Stomach smooth muscle (tissue), 2 donors: ENCODE measurements around the gene CARD9.
A peak's percentile ranks its signal among the peaks of the same experiment; 100 is the strongest.
"Not testable (repeated sequence)": the region's sequence is repeated elsewhere in the genome, so short reads cannot be mapped to it uniquely, and the experiment has no call there.

Experiments used
- H3K27ac ChIP-seq: one replicate; pipeline ENCODE4 v1.7.0; 2013; ENCODE audit warnings: mild to moderate bottlenecking, low read length, inconsistent platforms
- H3K27me3 ChIP-seq, 2 donors: one replicate each; pipeline ENCODE4 v1.7.0; 2013; ENCODE audit warnings: low read length in 2 of 2; ENCODE audit not compliant: insufficient read depth in 2 of 2, control insufficient read depth in 1 of 2
- H3K36me3 ChIP-seq, 2 donors: one replicate each; pipeline ENCODE4 v1.7.0; 2013; ENCODE audit warnings: low read length in 2 of 2; ENCODE audit not compliant: control insufficient read depth in 2 of 2, insufficient read depth in 2 of 2
- H3K4me1 ChIP-seq: one replicate; pipeline ENCODE4 v1.7.0; 2013; ENCODE audit warnings: low read length; ENCODE audit not compliant: control insufficient read depth, insufficient read depth
- H3K4me3 ChIP-seq, 2 donors: one replicate each; pipeline ENCODE4 v1.7.0; 2013; ENCODE audit warnings: low read length in 2 of 2
- H3K9ac ChIP-seq, 2 donors: one replicate each; pipeline ENCODE4 v1.7.0; 2013; ENCODE audit warnings: low read length in 2 of 2, mild to moderate bottlenecking in 1 of 2
- H3K9me3 ChIP-seq, 2 donors: one replicate each; pipeline ENCODE4 v1.7.0; 2013; ENCODE audit warnings: low read length in 2 of 2; ENCODE audit not compliant: control insufficient read depth in 2 of 2
- donor health status: healthy.
- donor health status: Pancreatic carcinoma.

Gene CARD9

DNA sequence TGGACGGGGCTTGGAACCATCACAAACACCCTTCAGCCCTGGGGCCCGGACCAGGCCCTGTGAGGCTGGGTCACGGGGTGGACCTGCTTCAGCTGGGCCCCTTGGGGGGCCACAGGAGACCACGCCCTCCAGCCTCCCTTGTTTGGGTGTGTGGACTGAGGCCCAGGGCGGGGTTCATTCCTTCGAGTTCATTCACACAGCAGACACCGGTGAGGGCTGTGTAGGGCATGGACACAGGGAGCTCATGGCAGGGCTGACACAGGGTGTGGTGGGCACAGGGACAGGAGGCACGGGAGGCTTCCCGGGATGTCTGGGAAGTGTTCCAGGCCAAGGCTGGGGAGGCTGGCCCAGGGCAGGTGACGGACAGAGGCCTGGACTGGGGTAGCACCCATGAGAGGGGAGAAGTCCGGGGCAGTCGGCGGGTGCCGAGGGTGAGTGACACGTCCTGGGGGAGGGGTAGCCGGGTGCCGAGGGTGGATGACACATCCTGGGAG, 18.8 kb downstream of the CARD9 start:
- Histone ChIP-seq H3K9me3 (no peaks in the 10 kb centered on the region), H3K36me3 (peaks cover 0 to 2% of the 10 kb centered on the region in 2 donors), H3K27ac (peak overlapping the region; percentile 37), H3K9ac (no peak overlapping the region), H3K27me3 (no peaks in the 10 kb centered on the region), H3K4me3 (no peak overlapping the region), H3K4me1 (peaks cover 16% of the 10 kb centered on the region)

DNA sequence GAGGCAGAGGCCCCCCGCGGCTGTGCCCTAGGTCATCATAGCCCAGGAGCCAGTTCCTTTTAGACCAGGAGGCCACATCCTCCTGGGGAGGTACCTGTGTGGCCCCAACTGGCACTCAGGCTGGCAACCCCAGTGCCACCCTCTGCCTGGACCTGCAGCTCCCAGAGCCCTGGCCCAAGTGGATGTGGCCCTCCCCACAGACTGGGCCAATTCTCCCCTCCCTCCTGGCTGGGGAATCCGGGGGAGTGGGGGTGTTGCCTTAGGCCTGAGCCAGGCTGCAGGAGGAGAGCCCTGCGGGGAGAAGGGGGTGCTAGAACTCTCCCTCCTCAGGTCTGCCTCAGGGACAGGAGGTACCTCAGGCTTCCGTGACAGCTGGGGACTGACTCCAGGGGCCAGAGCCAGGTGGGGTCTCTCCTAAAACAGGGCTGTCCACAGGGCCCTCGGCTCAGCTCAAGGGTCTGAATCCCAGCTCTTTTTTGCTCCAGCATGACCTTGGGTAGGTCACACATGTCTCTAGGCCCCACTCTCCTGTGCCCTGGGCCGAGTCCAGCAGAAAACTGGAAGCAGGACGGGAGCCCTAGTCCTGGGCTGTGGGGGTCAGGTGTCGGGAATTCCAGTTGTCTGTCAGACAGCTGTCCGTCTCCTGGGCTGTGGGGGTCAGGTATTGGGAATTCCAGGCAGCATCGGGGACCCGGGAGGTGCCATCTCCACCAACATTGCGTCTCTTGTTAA, 19.5 kb downstream of the CARD9 start:
- H3K4me3 ChIP-seq, result no peak overlapping the region
- H3K36me3 ChIP-seq, result peaks cover 0 to 5% of the 10 kb centered on the region in 2 donors
- peak overlapping the region; percentile 37 for H3K27ac ChIP-seq
- no peaks in the 10 kb centered on the region for H3K27me3 ChIP-seq
- H3K9me3 ChIP-seq, result no peaks in the 10 kb centered on the region
- peaks cover 16% of the 10 kb centered on the region for H3K4me1 ChIP-seq
- no peak overlapping the region for H3K9ac ChIP-seq

DNA sequence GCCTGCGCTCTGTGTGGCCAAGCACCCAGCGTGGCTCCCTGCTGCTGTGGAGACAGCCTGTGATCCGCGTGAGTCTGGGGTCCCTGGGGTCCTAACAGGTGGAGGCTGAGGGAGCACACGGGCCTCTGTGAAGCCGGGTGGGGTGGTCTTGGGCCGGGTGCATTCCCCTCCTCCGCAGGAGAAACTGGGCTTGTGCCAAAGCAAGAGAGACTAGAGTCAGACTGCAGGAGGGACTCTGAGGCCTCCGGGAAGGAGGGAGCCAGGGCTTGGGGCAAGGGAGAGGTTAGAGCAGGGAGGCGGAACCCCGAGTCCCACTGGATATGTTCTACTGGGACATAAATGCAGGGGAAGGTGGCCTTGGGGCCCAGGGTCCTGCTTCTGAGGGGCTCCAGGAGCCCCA, 20.4 kb downstream of the CARD9 start:
- peaks cover 16% of the 10 kb centered on the region for H3K4me1 ChIP-seq
- H3K27ac ChIP-seq, result no peak overlapping the region
- H3K27me3 ChIP-seq, result no peaks in the 10 kb centered on the region
- peaks cover 0 to 5% of the 10 kb centered on the region in 2 donors for H3K36me3 ChIP-seq
- H3K9me3 ChIP-seq, result no peaks in the 10 kb centered on the region
- H3K9ac ChIP-seq, result no peak overlapping the region
- H3K4me3 ChIP-seq, result no peak overlapping the region

DNA sequence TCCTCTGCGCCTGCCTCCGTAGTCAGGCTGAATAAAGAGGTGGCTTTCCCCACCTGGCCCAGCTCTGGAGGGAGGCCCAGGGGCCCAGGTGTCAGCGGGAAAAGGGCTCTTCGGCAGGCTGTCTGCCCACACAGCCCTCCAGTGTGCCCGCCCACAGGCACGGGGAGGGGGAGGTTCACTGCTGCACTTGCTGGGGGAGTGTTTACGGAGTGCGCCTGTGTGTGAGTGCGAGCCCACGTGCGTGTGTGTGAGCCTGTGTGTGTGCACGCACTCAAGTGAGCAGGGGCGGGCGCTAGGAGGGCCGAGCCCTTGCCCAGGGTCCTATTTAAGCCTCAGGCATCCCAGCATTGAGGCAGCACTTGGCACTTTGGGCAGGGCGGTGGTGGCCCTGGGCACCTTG, 20.8 kb downstream of the CARD9 start:
- Histone ChIP-seq H3K4me3 (no peak overlapping the region), H3K36me3 (peaks cover 0 to 5% of the 10 kb centered on the region in 2 donors), H3K4me1 (peaks cover 16% of the 10 kb centered on the region), H3K27ac (no peak overlapping the region), H3K27me3 (no peaks in the 10 kb centered on the region), H3K9ac (no peak overlapping the region), H3K9me3 (no peaks in the 10 kb centered on the region)

GRCh38 chr9:136351868-136352267, 21.6 kb downstream of the CARD9 start:
- H3K4me1 ChIP-seq, result peaks cover 16% of the 10 kb centered on the region
- not testable (repeated sequence) for H3K9me3 ChIP-seq, H3K27ac ChIP-seq, H3K27me3 ChIP-seq, H3K36me3 ChIP-seq, H3K9ac ChIP-seq, H3K4me3 ChIP-seq

DNA sequence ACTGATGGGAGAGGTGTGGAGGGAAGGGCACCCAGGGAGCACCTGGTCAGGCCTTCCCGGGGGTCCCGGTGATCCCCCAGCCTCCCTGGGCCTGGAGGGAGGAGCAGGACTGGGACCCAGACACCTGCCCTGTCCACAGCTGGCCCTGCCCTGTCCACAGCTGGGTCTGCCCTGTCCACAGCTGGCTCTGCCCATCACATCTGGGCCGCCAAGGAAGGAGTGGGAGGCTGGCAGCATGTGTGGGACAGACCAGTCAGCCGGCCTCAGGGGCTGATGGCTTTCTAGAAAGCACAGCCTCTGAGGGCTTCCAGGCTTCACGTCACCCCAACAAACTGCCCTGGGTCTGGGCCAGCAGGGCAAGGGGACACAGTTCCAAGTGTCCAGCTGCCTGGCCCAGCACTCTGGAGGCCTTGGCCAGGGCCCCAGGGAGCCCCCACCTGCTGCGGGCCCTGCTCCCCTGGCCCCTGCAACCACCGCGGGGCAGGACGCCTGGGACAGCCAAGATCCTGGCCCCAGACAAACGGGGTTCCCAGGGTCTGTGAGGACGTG, 22.1 kb downstream of the CARD9 start:
- H3K9me3 ChIP-seq, result no peaks in the 10 kb centered on the region
- no peak overlapping the region for H3K27ac ChIP-seq
- H3K36me3 ChIP-seq, result peaks cover 0 to 3% of the 10 kb centered on the region in 2 donors
- H3K9ac ChIP-seq, result no peak overlapping the region
- no peaks in the 10 kb centered on the region for H3K27me3 ChIP-seq
- no peak overlapping the region for H3K4me3 ChIP-seq
- peaks cover 17% of the 10 kb centered on the region for H3K4me1 ChIP-seq

- Histone ChIP-seq H3K9me3 (no peaks in the 10 kb centered on the region), H3K27ac (no peak overlapping the region), H3K36me3 (peaks cover 0 to 3% of the 10 kb centered on the region in 2 donors), H3K4me3 (no peak overlapping the region), H3K27me3 (no peaks in the 10 kb centered on the region), H3K9ac (no peak overlapping the region), H3K4me1 (peaks cover 18% of the 10 kb centered on the region)
These were observed 23.9 kb downstream of the CARD9 start for GRCh38 chr9:136349546-136349945.

- no peak overlapping the region for H3K9ac ChIP-seq
- H3K9me3 ChIP-seq, result no peaks in the 10 kb centered on the region
- no peak overlapping the region for H3K4me3 ChIP-seq
- H3K27ac ChIP-seq, result no peak overlapping the region
- peaks cover 9% of the 10 kb centered on the region for H3K4me1 ChIP-seq
- H3K36me3 ChIP-seq, result peaks cover 0 to 3% of the 10 kb centered on the region in 2 donors
- H3K27me3 ChIP-seq, result no peaks in the 10 kb centered on the region
These were observed 24.8 kb downstream of the CARD9 start for GRCh38 chr9:136348691-136349090.

DNA sequence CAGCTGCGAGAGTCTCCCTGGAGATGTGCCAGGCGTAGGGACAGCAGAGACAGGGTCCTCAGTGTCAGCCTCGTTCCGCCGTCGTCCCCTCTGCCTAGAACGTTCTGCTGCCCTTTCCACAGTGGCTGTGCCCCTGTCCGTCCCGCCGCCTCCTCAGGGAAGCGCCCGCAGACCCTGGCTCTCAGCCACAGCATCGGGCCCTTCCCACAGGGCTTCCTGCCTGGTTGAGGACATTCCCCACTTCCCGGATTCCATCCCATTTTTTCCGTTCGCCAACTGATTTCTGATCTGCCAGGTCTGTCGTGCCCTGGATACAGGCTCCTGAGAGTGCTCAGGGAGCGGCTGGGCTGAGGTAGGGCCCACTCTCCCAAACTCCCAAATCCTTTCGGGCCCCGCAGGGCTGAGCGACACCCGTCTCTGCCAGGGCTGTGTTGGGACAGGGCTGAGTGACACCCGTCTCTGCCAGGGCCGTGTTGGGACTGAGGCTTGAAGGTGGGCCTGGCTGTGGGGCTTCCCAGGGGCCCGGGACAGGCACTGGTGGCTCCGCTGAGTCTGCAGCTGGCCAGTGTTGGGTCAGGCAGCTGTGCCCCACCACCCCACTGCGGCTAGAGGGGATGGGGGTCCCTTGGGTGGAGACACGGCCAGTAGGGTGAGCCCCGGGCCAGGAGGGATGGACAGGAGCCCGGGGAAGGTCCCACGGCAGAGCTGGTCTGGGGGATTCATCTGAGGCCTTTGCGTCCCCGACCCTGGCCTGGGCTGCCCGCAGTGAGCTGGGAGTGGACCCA, 25.8 kb downstream of the CARD9 start:
- no peaks in the 10 kb centered on the region for H3K9me3 ChIP-seq
- peaks cover 0 to 3% of the 10 kb centered on the region in 2 donors for H3K36me3 ChIP-seq
- no peak overlapping the region for H3K27ac ChIP-seq
- H3K4me3 ChIP-seq, result no peak overlapping the region
- H3K4me1 ChIP-seq, result peaks cover 16% of the 10 kb centered on the region
- no peak overlapping the region for H3K9ac ChIP-seq
- no peaks in the 10 kb centered on the region for H3K27me3 ChIP-seq

DNA sequence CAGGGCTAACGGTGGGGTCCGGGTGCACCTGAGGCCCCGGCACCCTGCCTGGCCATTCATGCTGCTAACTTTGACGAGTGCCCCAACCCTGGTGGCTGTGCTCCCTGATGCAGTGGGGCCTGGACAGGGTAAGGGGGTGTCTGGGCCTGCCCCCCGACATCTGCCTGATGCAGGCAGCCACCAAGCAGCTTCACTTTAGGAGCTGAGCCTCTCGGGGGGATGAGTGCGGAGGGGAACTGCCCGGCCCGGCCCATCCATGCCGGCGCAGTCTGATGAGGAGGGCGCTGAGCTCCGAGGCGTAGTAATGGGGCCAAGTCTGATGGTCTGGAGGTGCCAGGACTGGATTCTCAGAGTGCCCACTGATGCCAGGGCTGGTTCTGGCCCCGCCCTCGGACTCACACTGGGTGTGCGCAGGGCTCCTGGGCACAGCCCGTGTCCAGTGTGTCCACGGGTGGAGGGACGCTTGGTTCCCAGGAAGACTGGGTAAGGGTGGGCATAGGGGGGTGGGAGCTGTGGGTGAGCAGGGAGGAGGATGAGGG, 26.5 kb downstream of the CARD9 start:
- H3K4me3 ChIP-seq, result no peak overlapping the region
- no peaks in the 10 kb centered on the region for H3K9me3 ChIP-seq
- H3K4me1 ChIP-seq, result peaks cover 21% of the 10 kb centered on the region
- peaks cover 0 to 3% of the 10 kb centered on the region in 2 donors for H3K36me3 ChIP-seq
- no peak overlapping the region for H3K9ac ChIP-seq
- no peak overlapping the region for H3K27ac ChIP-seq
- H3K27me3 ChIP-seq, result no peaks in the 10 kb centered on the region
